Tibial artery (tissue), 4 donors: ENCODE data around the gene SMARCC2.

ENCODE experiments used
- DNase-seq, 2 donors: peaks; one replicate each; pipeline ENCODE4 v3.0.0-alpha.2; 2019
- H3K27ac ChIP-seq, 2 donors: fragments of 200-600 bp; sonication (generic) in 1 of 2; 1 replicate in 1 of 2; 2 replicates in 1 of 2; pipeline ENCODE4 v1.5.1; 2018 to 2019; ENCODE audit warnings: mild to moderate bottlenecking in 1 of 2
- H3K27me3 ChIP-seq, 2 donors: fragments of 200-600 bp; sonication (generic) in 1 of 2; one replicate each; pipeline versions ENCODE4 v1.5.1 to v1.6.0; 2016 to 2019
- H3K36me3 ChIP-seq, 3 donors: fragments of 200-600 bp; sonication (generic) in 2 of 3; one replicate each; pipeline ENCODE4 v1.5.1; 2016 to 2019; ENCODE audit warnings: mild to moderate bottlenecking in 2 of 3
- H3K4me1 ChIP-seq, 4 donors: fragments of 200-600 bp; sonication (generic) in 2 of 4; 1 replicate in 3 of 4; 2 replicates in 1 of 4; pipeline ENCODE4 v1.5.1; 2016 to 2019
- H3K4me3 ChIP-seq, 2 donors: fragments of 200-600 bp; sonication (generic) in 1 of 2; 1 replicate in 1 of 2; 2 replicates in 1 of 2; pipeline ENCODE4 v1.5.1; 2018 to 2019; ENCODE audit warnings: mild to moderate bottlenecking in 2 of 2
- H3K9me3 ChIP-seq, 3 donors: fragments of 200-600 bp; sonication (generic) in 1 of 3; one replicate each; pipeline ENCODE4 v1.5.1; 2016 to 2019
- intact Hi-C: fragments of 100-400 bp; cut with DNase I; formaldehyde crosslinking; loops from one replicate; pipeline ENCODE4 v1.15.0; 2023; ENCODE audit warnings: low total_unique reads
- TF ChIP-seq, protein P1 (sequence below), 2 experiments: fragments of 200-600 bp in 1 of 2; fragments of 450-650 bp in 1 of 2; IDR thresholded peaks; one replicate each; pipeline ENCODE4 v1.5.1; 2017 to 2019; ENCODE audit warnings: antibody characterized with exemption in 2 of 2, mild to moderate bottlenecking in 1 of 2, moderate library complexity in 1 of 2

The SMARCC2 gene

GRCh38 chr12:56186957-56187356, 2.3 kb downstream of the SMARCC2 start:
- TF ChIP-seq, protein P1, sequence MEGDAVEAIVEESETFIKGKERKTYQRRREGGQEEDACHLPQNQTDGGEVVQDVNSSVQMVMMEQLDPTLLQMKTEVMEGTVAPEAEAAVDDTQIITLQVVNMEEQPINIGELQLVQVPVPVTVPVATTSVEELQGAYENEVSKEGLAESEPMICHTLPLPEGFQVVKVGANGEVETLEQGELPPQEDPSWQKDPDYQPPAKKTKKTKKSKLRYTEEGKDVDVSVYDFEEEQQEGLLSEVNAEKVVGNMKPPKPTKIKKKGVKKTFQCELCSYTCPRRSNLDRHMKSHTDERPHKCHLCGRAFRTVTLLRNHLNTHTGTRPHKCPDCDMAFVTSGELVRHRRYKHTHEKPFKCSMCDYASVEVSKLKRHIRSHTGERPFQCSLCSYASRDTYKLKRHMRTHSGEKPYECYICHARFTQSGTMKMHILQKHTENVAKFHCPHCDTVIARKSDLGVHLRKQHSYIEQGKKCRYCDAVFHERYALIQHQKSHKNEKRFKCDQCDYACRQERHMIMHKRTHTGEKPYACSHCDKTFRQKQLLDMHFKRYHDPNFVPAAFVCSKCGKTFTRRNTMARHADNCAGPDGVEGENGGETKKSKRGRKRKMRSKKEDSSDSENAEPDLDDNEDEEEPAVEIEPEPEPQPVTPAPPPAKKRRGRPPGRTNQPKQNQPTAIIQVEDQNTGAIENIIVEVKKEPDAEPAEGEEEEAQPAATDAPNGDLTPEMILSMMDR (IDR thresholded peaks at IDR 0.05) = no peak
- Histone ChIP-seq H3K27me3 (no peaks in the 10 kb centered on the region), H3K27ac (peak overlapping the region in 1 of 2 donors; percentile 99), H3K4me3 (no peak overlapping the region), H3K9me3 (no peaks in the 10 kb centered on the region), H3K36me3 (peaks cover 38 to 51% (median 48%) of the 10 kb centered on the region in 3 donors), H3K4me1 (peaks cover 0 to 28% (median 23%) of the 10 kb centered on the region in 4 donors)
- peak in 1 of 2 donors; percentile 51 for DNase-seq
- intact Hi-C loops = no loop called here

DNA sequence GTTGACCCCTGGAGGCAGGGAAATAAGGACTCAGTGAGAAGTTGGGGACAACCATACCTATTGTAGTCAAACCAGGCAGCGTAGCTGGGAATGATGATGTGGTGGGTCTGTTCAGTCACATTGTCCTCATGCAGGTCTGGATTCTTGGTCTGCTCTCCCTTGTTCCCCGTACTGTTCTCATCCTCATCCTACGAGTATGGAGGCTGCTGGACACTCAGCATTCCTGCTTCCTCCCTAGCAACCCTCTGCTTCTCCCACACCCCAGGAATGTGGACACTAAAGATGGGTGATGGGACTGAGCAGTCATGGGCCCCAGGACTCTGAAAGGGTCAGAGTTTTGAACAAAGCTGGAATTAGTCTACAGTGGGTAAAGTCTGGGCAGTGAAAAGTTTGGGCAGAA, 10.9 kb downstream of the SMARCC2 start:
- DNase-seq = peak in 1 of 2 donors; percentile 17
- H3K36me3 ChIP-seq = peaks cover 92 to 98% (median 97%) of the 10 kb centered on the region in 3 donors
- intact Hi-C loops = no loop called here
- H3K27ac ChIP-seq = no peak overlapping the region
- TF ChIP-seq, protein P1 (IDR thresholded peaks at IDR 0.05) = no peak
- H3K27me3 ChIP-seq = no peaks in the 10 kb centered on the region
- H3K4me3 ChIP-seq = no peak overlapping the region
- no peaks in the 10 kb centered on the region for H3K9me3 ChIP-seq
- no peaks in the 10 kb centered on the region for H3K4me1 ChIP-seq

GRCh38 chr12:56172839-56173238, 16.4 kb downstream of the SMARCC2 start:
- no peak for DNase-seq
- Histone ChIP-seq H3K4me3 (no peak overlapping the region), H3K4me1 (no peaks in the 10 kb centered on the region), H3K9me3 (no peaks in the 10 kb centered on the region), H3K36me3 (peaks cover 95 to 100% (median 100%) of the 10 kb centered on the region in 3 donors), H3K27ac (no peak overlapping the region), H3K27me3 (no peaks in the 10 kb centered on the region)
- intact Hi-C loops = no loop called here
- TF ChIP-seq, protein P1 (IDR thresholded peaks at IDR 0.05) = no peak

DNA sequence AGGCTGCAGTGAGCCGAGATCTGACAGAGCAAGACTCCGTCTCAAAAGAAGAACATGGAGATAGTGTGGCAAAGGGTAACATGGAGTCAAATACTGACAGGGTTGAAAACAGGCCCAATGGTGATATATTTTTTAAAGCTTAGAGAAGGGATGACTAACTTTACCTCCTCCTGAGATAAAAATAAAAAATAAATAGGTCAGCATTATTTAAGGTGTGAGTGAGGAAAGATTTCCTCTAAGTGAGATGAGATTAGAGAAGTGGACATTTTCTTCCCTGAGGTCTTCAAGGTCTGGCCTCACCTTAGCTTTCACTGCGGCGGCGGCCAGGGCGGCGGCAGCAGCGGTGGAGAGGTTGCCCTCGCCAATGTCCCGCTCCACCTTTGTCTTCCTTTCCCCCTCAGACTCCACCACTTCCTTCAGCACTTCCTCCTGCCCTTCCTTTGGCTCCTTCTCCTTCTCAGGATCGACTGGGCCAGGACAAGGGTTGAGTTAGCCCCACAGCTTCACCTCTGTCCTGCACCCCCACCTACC, 20.0 kb downstream of the SMARCC2 start:
- peaks cover 82 to 100% (median 100%) of the 10 kb centered on the region in 3 donors for H3K36me3 ChIP-seq
- H3K27ac ChIP-seq = no peak overlapping the region
- H3K4me1 ChIP-seq = no peaks in the 10 kb centered on the region
- TF ChIP-seq, protein P1 (IDR thresholded peaks at IDR 0.05) = no peak
- no peak overlapping the region for H3K4me3 ChIP-seq
- no peaks in the 10 kb centered on the region for H3K9me3 ChIP-seq
- no peak for DNase-seq
- intact Hi-C loops = no loop called here
- H3K27me3 ChIP-seq = no peaks in the 10 kb centered on the region

DNA sequence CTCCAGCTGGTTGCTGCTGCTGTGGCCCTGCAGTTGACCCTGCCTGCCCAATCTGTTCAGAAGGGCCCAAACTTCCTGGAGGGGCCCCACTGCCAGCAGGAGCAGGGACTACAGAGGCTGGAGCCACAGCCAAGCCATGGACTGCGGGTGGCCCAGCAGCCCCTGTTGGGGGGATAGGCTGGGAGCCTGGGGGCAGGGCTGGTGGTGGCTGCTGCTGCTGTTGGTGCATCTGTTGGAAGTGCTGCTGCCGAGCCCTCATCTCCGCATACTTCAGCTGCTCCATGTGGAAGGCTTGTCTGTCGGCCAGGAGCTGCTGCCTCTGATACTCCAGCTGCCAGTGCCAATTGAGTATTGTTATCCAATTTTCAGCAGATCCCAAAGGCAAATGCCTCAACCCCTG, 23.9 kb downstream of the SMARCC2 start:
- no peak overlapping the region for H3K4me3 ChIP-seq
- TF ChIP-seq, protein P1 (IDR thresholded peaks at IDR 0.05) = no peak
- peak overlapping the region in 1 of 2 donors; percentile 27 for H3K27ac ChIP-seq
- intact Hi-C loops = no loop called here
- no peak for DNase-seq
- no peaks in the 10 kb centered on the region for H3K27me3 ChIP-seq
- no peaks in the 10 kb centered on the region for H3K9me3 ChIP-seq
- peaks cover 80 to 100% (median 99%) of the 10 kb centered on the region in 3 donors for H3K36me3 ChIP-seq
- H3K4me1 ChIP-seq = peaks cover 0 to 30% (median 22%) of the 10 kb centered on the region in 4 donors
